ENCODE results near the gene TOMM20. TPM values are rescaled to one million over a fixed set of nuclear protein-coding genes. Genes with fewer than 3 reads are reported as not detected.

TOMM20 gene
- total RNA-seq, 1 experiment from 2014 or later: 184 TPM

- intact Hi-C loops (cut with micrococcal nuclease): loop anchor here (2.0 to 10.0 kb wide), 3 partner anchors 83 to 965 kb away; no protein-coding TSS in a partner anchor
- DNase-seq (ENCODE audit: low read depth, low spot score): peak; percentile 92
- Histone ChIP-seq H4K20me1 (ENCODE audit: insufficient read depth) (no peaks in the 10 kb centered on the region), H2AFZ (ENCODE audit: low read depth, low read length, poor library complexity, severe bottlenecking) (peak overlapping the region; percentile 33), H3K79me2 (ENCODE audit: insufficient read depth, low read length) (no peaks in the 10 kb centered on the region), H3K9me3 (ENCODE audit: control insufficient read depth in 1 of 2, insufficient read depth in 1 of 2, low read depth in 1 of 2, low read length in 2 of 2) (peaks cover 0 to 4% of the 10 kb centered on the region in 2 experiments; a peak in 1 of 4 replicates), H3K9ac (ENCODE audit: low read length) (peak overlapping the region; percentile 46), H3K36me3 (ENCODE audit: control insufficient read depth in 1 of 2, insufficient read depth in 2 of 2, low read length in 2 of 2) (no peaks in the 10 kb centered on the region), H3K4me2 (ENCODE audit: low read length) (peak overlapping the region; percentile 77), H3K4me1 (ENCODE audit: control insufficient read depth in 1 of 2, insufficient read depth in 2 of 2, low read length in 2 of 2) (peaks cover 20 to 44% of the 10 kb centered on the region in 2 experiments), H3K27ac (ENCODE audit: low read depth, low read length) (peak overlapping the region; percentile 7; the same call in 1 of the 2 replicates), H3K27me3 (ENCODE audit: insufficient read depth, low read length) (no peaks in the 10 kb centered on the region; the same call in 1 of the 2 replicates), H3K4me3 (replicated peaks in 1 of 2; ENCODE audit: low read depth in 1 of 2, low read length in 2 of 2) (peak overlapping the region in 1 of 2 experiments; percentile 29; a peak in 2 of 4 replicates), H3K9me2 (ENCODE audit: insufficient read depth) (no peaks in the 10 kb centered on the region)
- ATAC-seq: peak; percentile 84
- ChIA-PET POLR2A (interaction anchor here (1.1 to 2.1 kb wide), 2 partner anchors 468 to 476 kb away, joined by 3 to 7 read pairs; no protein-coding TSS in a partner anchor), CTCF (interaction anchor here (1.7 kb wide), 1 partner anchor 580 kb away, joined by 9 read pairs; no protein-coding TSS in a partner anchor), RAD21 (ENCODE audit: low non-redundant PET in 1 of 2, low total read pairs in 2 of 2, uncharacterized antibody in 2 of 2, unreplicated experiment in 2 of 2) (interaction anchor here (1.0 to 1.6 kb wide), 3 partner anchors 11 to 468 kb away, joined by 3 to 6 read pairs (median 5); no protein-coding TSS in a partner anchor)
- BruUV-seq (replicated peaks): no TSS peak
- TF ChIP-seq MAX (IDR thresholded peaks at IDR 0.05) (peak; percentile 92), ZNF274 (IDR thresholded peaks at IDR 0.05; ENCODE audit: low read depth, low read length) (no peak), SIN3A (IDR thresholded peaks at IDR 0.05; ENCODE audit: low read depth) (peak; percentile 97), ZBTB33 (IDR thresholded peaks at IDR 0.05; ENCODE audit: extremely low read depth, insufficient replicate concordance, low read length) (peak; percentile 81), ATF3 (IDR thresholded peaks at IDR 0.05) (no peak; the same call in 1 of the 2 replicates), CBX3 (IDR thresholded peaks at IDR 0.05; ENCODE audit: low read depth) (peak; percentile 99), EGR1 (IDR thresholded peaks at IDR 0.05; ENCODE audit: low read depth) (peak; percentile 62), TCF7L2 (IDR thresholded peaks at IDR 0.05; ENCODE audit: borderline replicate concordance, extremely low read depth, insufficient read depth, insufficient read length) (peak; percentile 100), JUND (IDR thresholded peaks at IDR 0.05) (peak; percentile 99), POLR2A (IDR thresholded peaks at IDR 0.05; ENCODE audit: borderline replicate concordance, extremely low read depth, insufficient read depth, insufficient read length) (no peak), REST (IDR thresholded peaks at IDR 0.05; ENCODE audit: low read depth) (no peak), EZH2phosphoT487 (IDR thresholded peaks at IDR 0.05; ENCODE audit: borderline replicate concordance) (no peak), SP1 (IDR thresholded peaks at IDR 0.05; ENCODE audit: low read depth) (peak; percentile 98), CEBPB (IDR thresholded peaks at IDR 0.05; ENCODE audit: low read depth) (peak; percentile 96), POLR2AphosphoS5 (IDR thresholded peaks at IDR 0.05; ENCODE audit: low read depth, low read length) (peak; percentile 75), SRF (IDR thresholded peaks at IDR 0.05; ENCODE audit: low read depth) (peak; percentile 83), FOSL1 (IDR thresholded peaks at IDR 0.05; ENCODE audit: low read depth) (peak; percentile 98), ELF1 (IDR thresholded peaks at IDR 0.05; ENCODE audit: borderline replicate concordance, low read depth) (no peak), ZFX (IDR thresholded peaks at IDR 0.05) (no peak; the same call in 1 of the 2 replicates), EZH2 (IDR thresholded peaks at IDR 0.05) (no peak)
These were observed 49.0 kb downstream of the TOMM20 start for GRCh38 chr1:235079443-235080296.
